A549 (cell line): ENCODE measurements around the gene STK16.

Source experiments
- CBX2 ChIP-seq: fragments of 200-600 bp; sonication (generic); IDR thresholded peaks from 2 replicates; pipeline ENCODE4 v1.6.1; 2016; ENCODE audit warnings: low read depth, mild to moderate bottlenecking, borderline replicate concordance
- MAZ ChIP-seq: fragments of 150-350 bp; IDR thresholded peaks from 2 replicates; pipeline ENCODE4 v1.6.1; 2014; ENCODE audit warnings: antibody characterized with exemption, low read depth, low read length, borderline replicate concordance
- RNF2 ChIP-seq: fragments of 200-600 bp; sonication (generic); IDR thresholded peaks from 2 replicates; pipeline ENCODE4 v1.6.1; 2016; ENCODE audit warnings: low read depth, mild to moderate bottlenecking, antibody characterized with exemption, moderate library complexity, borderline replicate concordance

DNA sequence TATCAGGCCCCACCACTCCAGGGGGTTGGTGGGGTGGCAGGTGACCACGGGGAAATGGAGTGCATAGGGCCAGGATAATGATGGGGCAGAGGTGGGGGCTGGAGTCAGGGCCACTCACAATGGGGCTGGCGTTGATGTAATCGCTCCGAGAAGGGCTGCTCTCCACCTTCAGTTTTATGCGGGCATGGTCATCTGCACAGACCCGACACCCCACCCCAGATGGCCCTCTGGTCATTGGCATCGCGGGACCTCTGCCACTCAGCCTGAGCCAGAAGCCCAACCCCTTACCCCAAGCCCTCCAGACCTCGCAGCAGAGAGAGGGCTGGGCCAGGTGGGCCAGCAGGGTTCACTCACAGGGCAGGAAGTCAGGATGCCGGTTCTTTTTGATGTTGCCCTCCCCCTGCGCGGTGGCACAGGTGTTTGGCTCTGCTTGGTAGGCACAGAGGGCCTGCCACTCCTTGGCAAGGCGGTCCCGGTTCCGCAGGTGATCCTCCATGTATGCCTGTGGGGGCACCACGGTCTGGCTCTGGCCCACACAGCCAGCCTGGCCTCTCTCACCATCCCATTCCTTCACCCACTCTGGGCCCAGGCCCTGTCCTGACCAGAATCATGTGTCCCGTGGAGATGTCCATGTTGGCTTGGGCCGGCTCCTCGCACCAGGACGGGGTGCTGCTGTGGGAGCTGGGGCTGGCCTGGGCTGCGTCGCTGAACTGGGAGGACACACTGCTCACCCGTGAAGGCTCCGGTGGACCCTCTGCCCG lies 51.5 kb downstream of the STK16 start:
- TF ChIP-seq CBX2, result no peak
- no peak for TF ChIP-seq MAZ
- TF ChIP-seq RNF2, result no peak
